ENCODE results near the gene LRFN2. TPM values are rescaled to one million over a fixed set of nuclear protein-coding genes. Genes with fewer than 3 reads are reported as not detected.

Gene LRFN2
- total RNA-seq, 1 experiment from 2014 or later = not detected

GRCh38 chr6:40355532-40355931 lies 231.6 kb downstream of the LRFN2 start:
- Histone ChIP-seq H3K4me2 (ENCODE audit: low read depth, low read length, poor library complexity, severe bottlenecking) (no peak overlapping the region), H3K79me2 (ENCODE audit: low read length) (no peaks in the 10 kb centered on the region), H3K27ac (ENCODE audit: low read length) (no peak overlapping the region), H4K20me1 (ENCODE audit: insufficient read depth, low read depth, low read length) (no peaks in the 10 kb centered on the region), H3K4me3 (ENCODE audit: low read length) (no peak overlapping the region), H2AFZ (ENCODE audit: low read length) (no peak overlapping the region), H3K9me2 (replicated peaks; ENCODE audit: insufficient read depth, low read length) (no peaks in the 10 kb centered on the region), H3K27me3 (ENCODE audit: low read length) (no peaks in the 10 kb centered on the region), H3K4me1 (ENCODE audit: low read length) (no peaks in the 10 kb centered on the region), H3K9ac (ENCODE audit: low read length) (no peak overlapping the region), H3K9me3 (ENCODE audit: low read length) (no peaks in the 10 kb centered on the region), H3K36me3 (ENCODE audit: insufficient read depth, low read length) (no peaks in the 10 kb centered on the region)
- DNase-seq = no peak

- Histone ChIP-seq H3K9me3 (ENCODE audit: low read length) (no peaks in the 10 kb centered on the region), H3K4me1 (ENCODE audit: low read length) (no peaks in the 10 kb centered on the region), H3K27me3 (ENCODE audit: low read length) (no peaks in the 10 kb centered on the region), H2AFZ (ENCODE audit: low read length) (no peak overlapping the region), H3K27ac (ENCODE audit: low read length) (no peak overlapping the region), H3K4me2 (ENCODE audit: low read depth, low read length, poor library complexity, severe bottlenecking) (no peak overlapping the region), H4K20me1 (ENCODE audit: insufficient read depth, low read depth, low read length) (no peaks in the 10 kb centered on the region), H3K79me2 (ENCODE audit: low read length) (no peaks in the 10 kb centered on the region), H3K9me2 (replicated peaks; ENCODE audit: insufficient read depth, low read length) (no peaks in the 10 kb centered on the region), H3K9ac (ENCODE audit: low read length) (no peak overlapping the region), H3K36me3 (ENCODE audit: insufficient read depth, low read length) (no peaks in the 10 kb centered on the region), H3K4me3 (ENCODE audit: low read length) (no peak overlapping the region)
- DNase-seq = no peak
These were observed 232.1 kb downstream of the LRFN2 start for GRCh38 chr6:40355066-40355465.

DNA sequence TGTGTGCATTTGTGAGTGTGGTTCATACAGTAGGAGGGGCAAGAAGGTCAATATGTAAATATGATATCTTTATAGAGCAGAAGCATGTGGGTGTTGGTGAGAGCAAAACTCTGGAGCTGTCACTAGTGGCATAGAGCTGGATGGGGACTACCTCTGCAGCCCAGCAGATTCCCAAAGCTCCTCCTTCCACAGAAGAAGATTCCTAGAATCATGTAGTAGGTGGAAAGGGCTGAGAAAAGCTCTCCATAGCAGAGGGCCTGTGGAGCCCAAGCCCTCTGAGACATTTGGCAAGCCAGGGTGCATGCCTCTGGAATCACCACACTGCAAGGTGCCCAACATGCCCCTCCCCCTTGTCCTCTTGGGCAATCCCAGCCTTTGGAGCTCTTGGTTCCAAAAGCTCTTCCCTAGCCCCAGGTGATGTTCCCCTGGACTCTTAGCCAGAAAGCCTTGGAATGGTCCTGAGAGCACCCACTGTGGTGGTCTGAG lies 233.2 kb downstream of the LRFN2 start:
- DNase-seq = no peak
- Histone ChIP-seq H3K27me3 (ENCODE audit: low read length) (no peaks in the 10 kb centered on the region), H3K9me2 (replicated peaks; ENCODE audit: insufficient read depth, low read length) (no peaks in the 10 kb centered on the region), H3K9ac (ENCODE audit: low read length) (no peak overlapping the region), H3K4me1 (ENCODE audit: low read length) (no peaks in the 10 kb centered on the region), H3K4me2 (ENCODE audit: low read depth, low read length, poor library complexity, severe bottlenecking) (no peak overlapping the region), H3K9me3 (ENCODE audit: low read length) (no peaks in the 10 kb centered on the region), H3K4me3 (ENCODE audit: low read length) (no peak overlapping the region), H3K36me3 (ENCODE audit: insufficient read depth, low read length) (no peaks in the 10 kb centered on the region), H3K79me2 (ENCODE audit: low read length) (no peaks in the 10 kb centered on the region), H3K27ac (ENCODE audit: low read length) (no peak overlapping the region), H4K20me1 (ENCODE audit: insufficient read depth, low read depth, low read length) (no peaks in the 10 kb centered on the region), H2AFZ (ENCODE audit: low read length) (no peak overlapping the region)

DNA sequence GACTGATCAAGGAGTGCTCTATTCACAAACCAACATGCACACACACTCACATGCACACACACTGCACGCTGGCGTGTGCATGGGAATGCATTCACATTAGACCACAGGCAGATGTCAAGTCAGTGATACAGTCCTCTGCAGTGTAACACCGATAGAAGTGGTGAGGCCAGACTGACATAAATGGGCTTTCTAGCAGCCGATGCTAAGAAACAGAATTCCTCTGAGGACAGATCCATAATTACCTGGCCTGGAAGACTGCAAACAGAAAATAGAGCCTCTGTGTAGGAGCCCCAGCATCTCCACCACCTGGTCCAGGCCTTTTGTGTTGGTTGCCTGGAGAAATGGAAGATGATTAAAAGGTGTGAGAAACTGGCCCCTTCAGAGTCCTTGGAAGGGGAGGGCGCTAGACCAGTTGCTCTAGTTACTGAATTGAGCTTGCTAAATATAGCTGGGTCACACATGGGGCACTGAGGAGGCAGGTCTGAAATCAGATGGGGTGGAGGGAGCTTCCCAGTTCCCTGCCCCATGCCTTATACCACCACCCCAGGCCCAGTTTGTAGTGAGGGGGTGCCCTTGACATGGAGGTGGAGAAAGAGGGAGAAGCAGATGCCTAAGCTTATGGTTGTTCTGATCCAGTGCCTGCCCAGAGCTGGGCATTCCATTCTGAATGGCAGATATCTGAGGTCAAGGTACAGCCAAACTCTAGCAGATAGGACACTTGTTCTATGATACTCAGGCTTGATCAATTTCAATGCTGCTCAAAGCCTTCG lies 233.8 kb downstream of the LRFN2 start:
- no peaks in the 10 kb centered on the region for H3K9me2 ChIP-seq (replicated peaks; ENCODE audit: insufficient read depth, low read length)
- no peaks in the 10 kb centered on the region for H3K9me3 ChIP-seq (ENCODE audit: low read length)
- no peak overlapping the region for H3K9ac ChIP-seq (ENCODE audit: low read length)
- H3K27ac ChIP-seq (ENCODE audit: low read length) = no peak overlapping the region
- H3K27me3 ChIP-seq (ENCODE audit: low read length) = no peaks in the 10 kb centered on the region
- no peaks in the 10 kb centered on the region for H3K36me3 ChIP-seq (ENCODE audit: insufficient read depth, low read length)
- DNase-seq = no peak
- H3K79me2 ChIP-seq (ENCODE audit: low read length) = no peaks in the 10 kb centered on the region
- H4K20me1 ChIP-seq (ENCODE audit: insufficient read depth, low read depth, low read length) = no peaks in the 10 kb centered on the region
- H3K4me1 ChIP-seq (ENCODE audit: low read length) = no peaks in the 10 kb centered on the region
- H3K4me2 ChIP-seq (ENCODE audit: low read depth, low read length, poor library complexity, severe bottlenecking) = no peak overlapping the region
- no peak overlapping the region for H2AFZ ChIP-seq (ENCODE audit: low read length)
- no peak overlapping the region for H3K4me3 ChIP-seq (ENCODE audit: low read length)

DNA sequence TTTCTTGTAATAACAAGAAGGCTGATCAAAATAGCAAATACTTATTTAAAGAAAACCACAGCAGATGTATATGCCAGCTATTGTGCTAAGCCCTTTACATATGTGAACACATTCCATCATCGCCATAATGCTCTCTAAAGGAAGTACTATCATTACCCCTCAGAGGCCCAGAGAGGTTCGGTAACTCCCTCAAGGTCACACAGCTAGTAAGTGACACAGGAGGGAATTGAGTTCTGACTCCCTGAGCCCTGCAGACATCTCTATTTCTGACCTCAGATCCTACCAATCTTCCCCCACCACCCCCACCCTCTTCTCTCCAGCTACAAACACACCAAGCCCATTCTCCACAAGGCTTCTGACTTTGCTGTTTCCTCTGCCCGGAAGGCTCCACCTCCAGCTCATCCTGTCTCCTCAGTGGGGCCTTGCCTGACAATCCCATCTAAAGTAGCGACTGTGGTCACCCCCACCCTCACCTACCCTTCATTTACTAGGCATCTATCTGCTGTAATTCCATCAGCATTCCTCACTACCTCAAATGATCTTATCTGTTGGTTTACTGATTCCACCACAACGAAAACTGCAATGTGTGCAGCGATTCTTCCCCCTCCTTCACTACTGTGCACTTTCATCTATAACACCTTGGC lies 234.5 kb downstream of the LRFN2 start:
- H3K79me2 ChIP-seq (ENCODE audit: low read length) = no peaks in the 10 kb centered on the region
- no peak for DNase-seq
- H3K9me2 ChIP-seq (replicated peaks; ENCODE audit: insufficient read depth, low read length) = no peaks in the 10 kb centered on the region
- H3K36me3 ChIP-seq (ENCODE audit: insufficient read depth, low read length) = no peaks in the 10 kb centered on the region
- H2AFZ ChIP-seq (ENCODE audit: low read length) = no peak overlapping the region
- no peaks in the 10 kb centered on the region for H3K9me3 ChIP-seq (ENCODE audit: low read length)
- no peaks in the 10 kb centered on the region for H4K20me1 ChIP-seq (ENCODE audit: insufficient read depth, low read depth, low read length)
- H3K4me3 ChIP-seq (ENCODE audit: low read length) = no peak overlapping the region
- H3K27me3 ChIP-seq (ENCODE audit: low read length) = no peaks in the 10 kb centered on the region
- no peaks in the 10 kb centered on the region for H3K4me1 ChIP-seq (ENCODE audit: low read length)
- no peak overlapping the region for H3K4me2 ChIP-seq (ENCODE audit: low read depth, low read length, poor library complexity, severe bottlenecking)
- H3K9ac ChIP-seq (ENCODE audit: low read length) = no peak overlapping the region
- H3K27ac ChIP-seq (ENCODE audit: low read length) = no peak overlapping the region

DNA sequence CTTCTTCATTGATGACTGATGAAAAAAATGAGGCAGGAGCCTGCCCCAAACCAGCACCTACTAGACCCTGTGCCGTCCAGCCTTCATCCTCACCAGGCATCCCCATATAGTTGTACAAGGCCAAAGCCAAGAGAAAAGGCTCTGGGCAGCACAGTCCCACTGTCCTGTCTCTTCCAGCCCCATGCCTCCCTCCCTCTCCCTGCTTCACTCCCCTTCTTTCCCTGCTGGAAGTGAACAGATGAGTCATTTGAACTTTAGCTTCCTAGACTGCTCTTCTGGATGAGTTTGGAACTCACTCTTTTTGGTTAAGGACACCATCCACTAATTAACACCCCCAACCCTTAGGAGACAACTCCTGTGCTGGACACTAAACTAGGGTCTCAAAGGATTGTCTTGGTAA lies 235.2 kb downstream of the LRFN2 start:
- H3K27ac ChIP-seq (ENCODE audit: low read length) = no peak overlapping the region
- no peak overlapping the region for H3K4me3 ChIP-seq (ENCODE audit: low read length)
- H3K9ac ChIP-seq (ENCODE audit: low read length) = no peak overlapping the region
- no peaks in the 10 kb centered on the region for H3K9me2 ChIP-seq (replicated peaks; ENCODE audit: insufficient read depth, low read length)
- no peak overlapping the region for H3K4me2 ChIP-seq (ENCODE audit: low read depth, low read length, poor library complexity, severe bottlenecking)
- H3K27me3 ChIP-seq (ENCODE audit: low read length) = no peaks in the 10 kb centered on the region
- no peaks in the 10 kb centered on the region for H3K9me3 ChIP-seq (ENCODE audit: low read length)
- H3K4me1 ChIP-seq (ENCODE audit: low read length) = no peaks in the 10 kb centered on the region
- no peaks in the 10 kb centered on the region for H4K20me1 ChIP-seq (ENCODE audit: insufficient read depth, low read depth, low read length)
- H3K36me3 ChIP-seq (ENCODE audit: insufficient read depth, low read length) = no peaks in the 10 kb centered on the region
- H3K79me2 ChIP-seq (ENCODE audit: low read length) = no peaks in the 10 kb centered on the region
- DNase-seq = no peak
- H2AFZ ChIP-seq (ENCODE audit: low read length) = no peak overlapping the region

DNA sequence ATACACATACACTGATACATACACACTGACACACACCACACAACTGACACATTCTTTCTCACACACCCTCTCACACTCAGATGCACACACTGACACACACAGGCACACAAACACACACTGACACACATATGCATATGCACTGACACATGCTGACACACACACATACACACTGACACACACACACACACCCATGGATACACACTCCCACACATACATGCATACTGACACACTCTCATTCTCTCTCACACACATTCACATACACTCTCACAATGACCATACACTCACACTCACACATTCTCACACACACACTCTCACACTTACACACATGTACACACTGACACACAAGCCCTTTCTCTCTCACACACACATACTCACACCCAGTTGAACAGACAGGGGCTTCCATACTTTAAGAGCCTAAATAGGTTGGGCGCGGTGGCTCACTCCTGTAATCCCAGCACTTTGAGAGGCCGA lies 236.4 kb downstream of the LRFN2 start:
- Histone ChIP-seq H3K9ac (ENCODE audit: low read length) (no peak overlapping the region), H3K79me2 (ENCODE audit: low read length) (no peaks in the 10 kb centered on the region), H3K27ac (ENCODE audit: low read length) (no peak overlapping the region), H3K4me3 (ENCODE audit: low read length) (no peak overlapping the region), H3K9me2 (replicated peaks; ENCODE audit: insufficient read depth, low read length) (no peaks in the 10 kb centered on the region), H3K27me3 (ENCODE audit: low read length) (no peaks in the 10 kb centered on the region), H4K20me1 (ENCODE audit: insufficient read depth, low read depth, low read length) (no peaks in the 10 kb centered on the region), H3K4me1 (ENCODE audit: low read length) (no peaks in the 10 kb centered on the region), H3K36me3 (ENCODE audit: insufficient read depth, low read length) (no peaks in the 10 kb centered on the region), H2AFZ (ENCODE audit: low read length) (no peak overlapping the region), H3K9me3 (ENCODE audit: low read length) (no peaks in the 10 kb centered on the region), H3K4me2 (ENCODE audit: low read depth, low read length, poor library complexity, severe bottlenecking) (no peak overlapping the region)
- no peak for DNase-seq

DNA sequence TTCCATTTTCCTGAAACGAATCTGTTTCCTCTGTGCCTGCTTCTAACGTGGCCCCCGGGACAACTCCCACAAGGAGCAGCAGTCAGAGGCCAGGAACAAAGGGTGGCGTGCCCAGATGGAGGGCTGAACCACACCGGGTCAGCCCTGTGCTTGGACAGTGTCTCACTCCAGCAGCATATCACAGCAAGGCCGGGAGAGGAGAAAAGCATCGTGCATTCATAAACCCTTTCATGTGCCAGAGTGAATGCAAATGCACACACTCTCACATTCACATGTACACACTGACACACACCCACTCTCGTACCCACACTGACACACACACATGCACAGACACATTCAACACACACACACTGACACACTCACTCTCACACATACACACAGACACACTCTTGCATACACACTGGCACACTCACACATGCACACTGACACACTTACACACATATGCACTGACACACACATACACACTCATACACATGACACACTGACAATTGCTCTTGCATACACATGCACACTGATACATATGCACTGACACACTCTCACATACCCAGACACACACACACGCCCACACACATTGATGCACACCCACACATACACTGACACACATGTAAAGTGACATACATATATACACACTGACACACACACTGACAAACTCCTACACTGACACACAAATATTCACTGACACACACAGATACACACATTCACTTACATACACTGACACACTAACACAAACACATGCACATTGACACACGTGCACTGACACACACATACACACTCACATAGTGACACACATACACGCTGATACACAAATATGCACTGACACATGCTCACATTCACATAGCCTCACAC lies 237.0 kb downstream of the LRFN2 start:
- no peaks in the 10 kb centered on the region for H3K9me3 ChIP-seq (ENCODE audit: low read length)

More for the DNA sequence above, 237.0 kb downstream of the LRFN2 start:
- no peaks in the 10 kb centered on the region for H3K36me3 ChIP-seq (ENCODE audit: insufficient read depth, low read length)
- no peak overlapping the region for H3K4me3 ChIP-seq (ENCODE audit: low read length)
- H3K4me2 ChIP-seq (ENCODE audit: low read depth, low read length, poor library complexity, severe bottlenecking) = no peak overlapping the region
- H3K9ac ChIP-seq (ENCODE audit: low read length) = no peak overlapping the region
- no peaks in the 10 kb centered on the region for H3K9me2 ChIP-seq (replicated peaks; ENCODE audit: insufficient read depth, low read length)
- no peaks in the 10 kb centered on the region for H4K20me1 ChIP-seq (ENCODE audit: insufficient read depth, low read depth, low read length)
- no peak overlapping the region for H2AFZ ChIP-seq (ENCODE audit: low read length)
- no peaks in the 10 kb centered on the region for H3K4me1 ChIP-seq (ENCODE audit: low read length)
- H3K79me2 ChIP-seq (ENCODE audit: low read length) = no peaks in the 10 kb centered on the region
- H3K27ac ChIP-seq (ENCODE audit: low read length) = no peak overlapping the region
- H3K27me3 ChIP-seq (ENCODE audit: low read length) = no peaks in the 10 kb centered on the region
- no peak for DNase-seq

Data from Karpas-422 (cell line).